Thyroid gland (tissue), 4 donors: Measurements from ENCODE around the gene TIMM50. TPM values are rescaled to one million over a fixed set of nuclear protein-coding genes. Genes with fewer than 3 reads are reported as not detected.

Source experiments
- DNase-seq, 2 donors: peaks; one replicate each; pipeline ENCODE4 v3.0.0-alpha.2; 2019
- H3K27ac ChIP-seq, 3 donors: fragments of 200-600 bp; sonication (generic); 1 replicate in 2 of 3; 2 replicates in 1 of 3; pipeline ENCODE4 v1.5.1; 2016 to 2019; ENCODE audit warnings: mild to moderate bottlenecking in 1 of 3, moderate library complexity in 1 of 3
- H3K27me3 ChIP-seq: fragments of 200-600 bp; sonication (generic); one replicate; pipeline ENCODE4 v1.5.1; 2019
- H3K36me3 ChIP-seq, 2 donors: fragments of 200-600 bp; sonication (generic); one replicate each; pipeline ENCODE4 v1.5.1; 2016 to 2019
- H3K4me1 ChIP-seq, 2 donors: fragments of 200-600 bp; sonication (generic); one replicate each; pipeline ENCODE4 v1.5.1; 2017 to 2019
- H3K4me3 ChIP-seq, 3 donors: fragments of 200-600 bp; sonication (generic); replicated peaks in 1 of 3; 1 replicate in 2 of 3; 2 replicates in 1 of 3; pipeline ENCODE4 v1.5.1; 2016; ENCODE audit warnings: mild to moderate bottlenecking in 1 of 3
- H3K9me3 ChIP-seq: fragments of 200-600 bp; sonication (generic); one replicate; pipeline ENCODE4 v1.5.1; 2017
- POLR2A ChIP-seq, 2 donors: fragments of 450-650 bp; IDR thresholded peaks; one replicate each; pipeline ENCODE4 v1.6.1; 2017; ENCODE audit warnings: antibody characterized with exemption in 2 of 2, mild to moderate bottlenecking in 2 of 2, moderate library complexity in 1 of 2
- WGBS, 2 donors: methylation state at CpG; one replicate each; pipeline ENCODE4 v1.1.5; 2017; 5-methylcytosine and 5-hydroxymethylcytosine counted together
- intact Hi-C: fragments of 100-400 bp; cut with DNase I; formaldehyde crosslinking; loops from one replicate; pipeline ENCODE4 v1.15.1; 2023
- total RNA-seq, 4 donors: library from RNA; depleted of rRNA; stranded (reverse); fragments of >200 nt; gene quantifications; one replicate each; pipeline ENCODE4 v1.2.3, GENCODE V29; 2016
- TF ChIP-seq, protein P1 (sequence below), 6 experiments: fragments of 200-600 bp in 3 of 6; fragments of 450-650 bp in 3 of 6; sonication (generic) in 3 of 6; IDR thresholded peaks; one replicate each; pipeline ENCODE4 v1.5.1; 2016 to 2019; ENCODE audit warnings: antibody characterized with exemption in 6 of 6, mild to moderate bottlenecking in 2 of 6, inconsistent platforms in 1 of 6, moderate library complexity in 1 of 6

Gene TIMM50
- total RNA-seq, 4 donors from 2014 or later: 74.4 to 86.5 (median 84.5) TPM

DNA sequence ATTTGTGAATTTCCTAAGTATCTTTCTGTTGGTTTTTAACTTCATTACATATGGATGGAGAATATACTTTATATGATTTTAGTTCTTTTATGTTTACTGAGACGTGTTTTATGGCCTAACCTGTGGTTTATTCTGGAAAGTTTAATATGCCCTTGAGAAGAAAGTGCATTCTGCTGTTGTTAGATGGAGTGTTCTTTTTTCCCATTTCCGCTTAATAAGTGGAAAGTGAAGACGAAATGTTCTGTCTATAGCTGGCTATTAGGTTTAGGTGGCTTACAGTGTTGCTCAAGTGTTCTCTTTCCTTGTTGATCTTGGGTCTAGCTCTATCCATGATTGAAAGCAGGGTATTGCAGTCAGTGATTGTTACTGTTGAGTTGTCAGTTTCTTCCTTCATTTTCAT is 17.2 kb upstream of the TIMM50 start:
- WGBS, 2 donors: 72 to 94% methylated on average over 3 of the region's 3 CpGs
- TF ChIP-seq, protein P1, sequence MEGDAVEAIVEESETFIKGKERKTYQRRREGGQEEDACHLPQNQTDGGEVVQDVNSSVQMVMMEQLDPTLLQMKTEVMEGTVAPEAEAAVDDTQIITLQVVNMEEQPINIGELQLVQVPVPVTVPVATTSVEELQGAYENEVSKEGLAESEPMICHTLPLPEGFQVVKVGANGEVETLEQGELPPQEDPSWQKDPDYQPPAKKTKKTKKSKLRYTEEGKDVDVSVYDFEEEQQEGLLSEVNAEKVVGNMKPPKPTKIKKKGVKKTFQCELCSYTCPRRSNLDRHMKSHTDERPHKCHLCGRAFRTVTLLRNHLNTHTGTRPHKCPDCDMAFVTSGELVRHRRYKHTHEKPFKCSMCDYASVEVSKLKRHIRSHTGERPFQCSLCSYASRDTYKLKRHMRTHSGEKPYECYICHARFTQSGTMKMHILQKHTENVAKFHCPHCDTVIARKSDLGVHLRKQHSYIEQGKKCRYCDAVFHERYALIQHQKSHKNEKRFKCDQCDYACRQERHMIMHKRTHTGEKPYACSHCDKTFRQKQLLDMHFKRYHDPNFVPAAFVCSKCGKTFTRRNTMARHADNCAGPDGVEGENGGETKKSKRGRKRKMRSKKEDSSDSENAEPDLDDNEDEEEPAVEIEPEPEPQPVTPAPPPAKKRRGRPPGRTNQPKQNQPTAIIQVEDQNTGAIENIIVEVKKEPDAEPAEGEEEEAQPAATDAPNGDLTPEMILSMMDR (IDR thresholded peaks at IDR 0.05): no peak
- no peak for TF ChIP-seq POLR2A (IDR thresholded peaks at IDR 0.05)

DNA sequence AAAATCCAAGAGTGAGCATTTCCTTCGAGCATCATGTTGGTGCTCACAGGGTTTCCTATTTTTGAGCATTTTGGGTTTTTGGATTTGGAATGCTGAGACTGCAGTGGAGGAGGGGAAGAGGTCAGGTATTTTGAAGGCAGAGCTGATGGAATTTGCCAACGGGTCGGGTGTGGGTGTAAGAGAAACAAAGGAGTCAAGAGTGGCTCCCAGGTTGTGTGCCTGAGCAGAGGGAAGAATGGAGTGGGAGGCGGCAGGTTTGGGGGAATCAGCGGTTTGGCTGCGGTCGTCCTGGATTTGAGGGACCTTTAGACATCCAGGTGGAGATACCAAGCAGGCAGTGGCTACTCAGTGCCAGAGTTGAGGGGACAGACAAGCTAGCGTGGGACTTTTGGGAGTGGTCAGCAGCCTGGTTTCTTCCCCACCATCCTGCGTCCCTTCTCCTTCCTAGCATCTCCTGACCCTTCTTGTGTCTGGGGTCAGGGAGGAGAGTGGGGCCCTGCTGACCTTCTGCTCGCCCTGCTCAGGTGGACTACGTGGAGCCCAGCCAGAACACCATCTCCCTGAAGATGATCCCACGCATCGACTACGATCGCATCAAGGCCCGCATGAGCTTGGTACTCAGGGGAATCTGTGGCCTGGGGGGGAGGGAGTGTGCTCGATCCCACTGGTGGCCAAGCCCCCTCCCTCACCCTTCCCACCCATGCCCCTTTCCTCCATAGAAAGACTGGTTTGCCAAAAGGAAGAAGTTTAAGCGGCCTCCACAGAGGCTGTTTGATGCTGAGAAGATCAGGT is 14.5 kb upstream of the TIMM50 start:
- Histone ChIP-seq H3K4me3 (no peak overlapping the region), H3K4me1 (no peaks in the 10 kb centered on the region), H3K9me3 (no peaks in the 10 kb centered on the region), H3K27ac (no peak overlapping the region), H3K36me3 (peaks cover 64 to 78% of the 10 kb centered on the region in 2 donors), H3K27me3 (no peaks in the 10 kb centered on the region)
- 95 to 97% methylated on average over 18 of the region's 18 CpGs for WGBS, 2 donors
- TF ChIP-seq, protein P1 (IDR thresholded peaks at IDR 0.05): no peak
- TF ChIP-seq POLR2A (IDR thresholded peaks at IDR 0.05): no peak
- no peak for DNase-seq
- intact Hi-C loops: no loop called here

More for the DNA sequence above, 17.2 kb upstream of the TIMM50 start:
- Histone ChIP-seq H3K27me3 (no peaks in the 10 kb centered on the region), H3K27ac (no peak overlapping the region), H3K9me3 (no peaks in the 10 kb centered on the region), H3K4me3 (no peak overlapping the region), H3K4me1 (no peaks in the 10 kb centered on the region), H3K36me3 (peaks cover 61 to 77% of the 10 kb centered on the region in 2 donors)
- intact Hi-C loops: no loop called here
- no peak for DNase-seq

GRCh38 chr19:39467941-39468340 is 12.7 kb upstream of the TIMM50 start:
- TF ChIP-seq, protein P1 (IDR thresholded peaks at IDR 0.05): no peak
- TF ChIP-seq POLR2A (IDR thresholded peaks at IDR 0.05): no peak
- H3K36me3 ChIP-seq: peaks cover 82 to 92% of the 10 kb centered on the region in 2 donors
- H3K9me3 ChIP-seq: no peaks in the 10 kb centered on the region
- DNase-seq: no peak
- H3K27ac ChIP-seq: no peak overlapping the region
- H3K27me3 ChIP-seq: no peaks in the 10 kb centered on the region
- 86 to 97% methylated on average over 5 to 6 of the region's 7 CpGs for WGBS, 2 donors
- H3K4me3 ChIP-seq: no peak overlapping the region
- no peaks in the 10 kb centered on the region for H3K4me1 ChIP-seq
- intact Hi-C loops: no loop called here

GRCh38 chr19:39469036-39469435 is 11.6 kb upstream of the TIMM50 start:
- Histone ChIP-seq H3K4me1 (no peaks in the 10 kb centered on the region), H3K27me3 (no peaks in the 10 kb centered on the region), H3K4me3 (no peak overlapping the region), H3K9me3 (no peaks in the 10 kb centered on the region), H3K36me3 (peaks cover 91 to 100% of the 10 kb centered on the region in 2 donors), H3K27ac (no peak overlapping the region)
- TF ChIP-seq POLR2A (IDR thresholded peaks at IDR 0.05): no peak
- TF ChIP-seq, protein P1 (IDR thresholded peaks at IDR 0.05): no peak
- 87 to 91% methylated on average over 7 to 11 of the region's 11 CpGs for WGBS, 2 donors
- intact Hi-C loops: no loop called here
- DNase-seq: no peak

GRCh38 chr19:39469567-39469966 is 11.1 kb upstream of the TIMM50 start:
- no peaks in the 10 kb centered on the region for H3K9me3 ChIP-seq
- H3K27ac ChIP-seq: no peak overlapping the region
- TF ChIP-seq, protein P1 (IDR thresholded peaks at IDR 0.05): no peak
- TF ChIP-seq POLR2A (IDR thresholded peaks at IDR 0.05): no peak
- H3K27me3 ChIP-seq: no peaks in the 10 kb centered on the region
- H3K4me1 ChIP-seq: no peaks in the 10 kb centered on the region
- H3K36me3 ChIP-seq: peaks cover 94 to 100% of the 10 kb centered on the region in 2 donors
- 90 to 91% methylated on average over 6 of the region's 6 CpGs for WGBS, 2 donors
- intact Hi-C loops: no loop called here
- DNase-seq: no peak
- no peak overlapping the region for H3K4me3 ChIP-seq
